GM12801 (cell line): Measurements from ENCODE around the gene TBC1D1.

Source experiments
- CTCF ChIP-seq: IDR thresholded peaks from one replicate; pipeline ENCODE4 v1.5.1; 2011; ENCODE audit warnings: control low read depth; ENCODE audit not compliant: insufficient read length; ENCODE audit errors: extremely low read depth

The TBC1D1 gene

GRCh38 chr4:38065176-38065575, 174.3 kb downstream of the TBC1D1 start:
- TF ChIP-seq CTCF: no peak

GRCh38 chr4:38065900-38066299, 175.0 kb downstream of the TBC1D1 start:
- TF ChIP-seq CTCF: no peak

GRCh38 chr4:38067499-38067898, 176.6 kb downstream of the TBC1D1 start:
- TF ChIP-seq CTCF: no peak

- TF ChIP-seq CTCF: no peak
Measured at GRCh38 chr4:38068107-38068506, 177.2 kb downstream of the TBC1D1 start.

GRCh38 chr4:38069271-38069760, 178.4 kb downstream of the TBC1D1 start:
- no peak for TF ChIP-seq CTCF

- TF ChIP-seq CTCF: no peak
Measured at GRCh38 chr4:38071801-38072431, 181.0 kb downstream of the TBC1D1 start.

GRCh38 chr4:38072578-38072977, 181.7 kb downstream of the TBC1D1 start:
- TF ChIP-seq CTCF: no peak
